NCI-H2029 (cell line): ENCODE results near the gene NFIB.

ENCODE experiments used
- DNase-seq: peaks from one replicate; lab custom pipeline; 2025; lab: John Stamatoyannopoulos, UW

The NFIB gene

GRCh38 chr9:14306672-14307660, 7.0 kb downstream of the NFIB start:
- no peak for DNase-seq

GRCh38 chr9:14306188-14306587, 7.8 kb downstream of the NFIB start:
- DNase-seq: no peak

GRCh38 chr9:14304259-14304658, 9.7 kb downstream of the NFIB start:
- no peak for DNase-seq

- DNase-seq: no peak
These were observed 10.4 kb downstream of the NFIB start for GRCh38 chr9:14303521-14303920.

- DNase-seq: no peak
These were observed 10.8 kb downstream of the NFIB start for GRCh38 chr9:14303100-14303499.

- DNase-seq: no peak
These were observed 11.5 kb downstream of the NFIB start for GRCh38 chr9:14302405-14302804.

GRCh38 chr9:14301583-14302021, 12.3 kb downstream of the NFIB start:
- no peak for DNase-seq

GRCh38 chr9:14301006-14301405, 12.9 kb downstream of the NFIB start:
- no peak for DNase-seq

- no peak for DNase-seq
These were observed 13.4 kb downstream of the NFIB start for GRCh38 chr9:14300588-14300987.

- no peak for DNase-seq
These were observed 13.9 kb downstream of the NFIB start for GRCh38 chr9:14300040-14300439.

GRCh38 chr9:14298601-14299022, 15.3 kb downstream of the NFIB start:
- DNase-seq: no peak

GRCh38 chr9:14296495-14297113, 17.3 kb downstream of the NFIB start:
- DNase-seq: no peak

GRCh38 chr9:14294659-14295058, 19.3 kb downstream of the NFIB start:
- no peak for DNase-seq

- DNase-seq: no peak
These were observed 20.1 kb downstream of the NFIB start for GRCh38 chr9:14293801-14294200.

- no peak for DNase-seq
These were observed 21.7 kb downstream of the NFIB start for GRCh38 chr9:14292181-14292739.

- no peak for DNase-seq
These were observed 24.0 kb downstream of the NFIB start for GRCh38 chr9:14289916-14290315.

- no peak for DNase-seq
These were observed 25.5 kb downstream of the NFIB start for GRCh38 chr9:14288433-14288832.

- DNase-seq: no peak
These were observed 27.8 kb downstream of the NFIB start for GRCh38 chr9:14286121-14286520.

- no peak for DNase-seq
These were observed 30.7 kb downstream of the NFIB start for GRCh38 chr9:14283276-14283675.

GRCh38 chr9:14281876-14282275, 32.1 kb downstream of the NFIB start:
- DNase-seq: no peak

GRCh38 chr9:14281136-14281795, 32.7 kb downstream of the NFIB start:
- DNase-seq: no peak

GRCh38 chr9:14279671-14280070, 34.3 kb downstream of the NFIB start:
- no peak for DNase-seq
